Loucy (cell line): ENCODE results near the gene CLN5.

ENCODE experiments used
- H2AFZ ChIP-seq: fragments of 200-600 bp; sonication (generic); 2 replicates; pipeline ENCODE4 v1.6.0; 2016; ENCODE audit warnings: antibody characterized with exemption, mild to moderate bottlenecking, low read length, moderate library complexity
- H3F3A ChIP-seq: fragments of 200-600 bp; 2 replicates; pipeline ENCODE4 v1.6.0; 2016; ENCODE audit warnings: antibody characterized with exemption, low read depth, mild to moderate bottlenecking
- H3K27me3 ChIP-seq: fragments of 200-600 bp; sonication (generic); 2 replicates; pipeline ENCODE4 v1.6.1; 2014; ENCODE audit warnings: low read length, mild to moderate bottlenecking; ENCODE audit not compliant: insufficient read depth, poor library complexity, severe bottlenecking
- H3K36me3 ChIP-seq: fragments of 200-600 bp; sonication (generic); 2 replicates; pipeline ENCODE4 v1.6.1; 2016; ENCODE audit warnings: low read length; ENCODE audit not compliant: insufficient read depth
- H3K4me1 ChIP-seq: fragments of 200-600 bp; sonication (generic); 2 replicates; pipeline ENCODE4 v1.5.1; 2014; ENCODE audit warnings: low read length, mild to moderate bottlenecking; ENCODE audit not compliant: insufficient read depth, poor library complexity, severe bottlenecking
- H3K4me2 ChIP-seq: fragments of 200-600 bp; sonication (generic); 2 replicates; pipeline ENCODE4 v1.6.0; 2014; ENCODE audit warnings: antibody characterized with exemption, low read length, low read depth, mild to moderate bottlenecking; ENCODE audit not compliant: poor library complexity, severe bottlenecking
- H3K4me3 ChIP-seq: fragments of 200-600 bp; sonication (generic); 2 replicates; pipeline ENCODE4 v1.5.1; 2014; ENCODE audit warnings: low read length, mild to moderate bottlenecking, mixed read lengths; ENCODE audit not compliant: poor library complexity, severe bottlenecking
- H3K79me2 ChIP-seq: fragments of 200-600 bp; sonication (generic); 2 replicates; pipeline ENCODE4 v1.6.1; 2014; ENCODE audit warnings: low read length; ENCODE audit not compliant: insufficient read depth
- H3K9ac ChIP-seq: fragments of 200-600 bp; sonication (generic); 2 replicates; pipeline ENCODE4 v1.6.0; 2014; ENCODE audit warnings: mild to moderate bottlenecking, low read depth, low read length, moderate library complexity; ENCODE audit not compliant: poor library complexity, severe bottlenecking
- H3K9me2 ChIP-seq: fragments of 200-600 bp; sonication (generic); replicated peaks from 2 replicates; pipeline ENCODE4 v1.6.1; 2016; ENCODE audit warnings: low read depth, low read length, mixed read lengths
- H3K9me3 ChIP-seq: fragments of 200-600 bp; sonication (generic); 2 replicates; pipeline ENCODE4 v1.6.1; 2014; ENCODE audit warnings: mild to moderate bottlenecking, antibody characterized with exemption, low read length, low read depth; ENCODE audit not compliant: insufficient read depth
- H4K20me1 ChIP-seq: fragments of 200-600 bp; sonication (generic); 2 replicates; pipeline ENCODE4 v1.6.0; 2014; ENCODE audit warnings: antibody characterized with exemption, low read length, mild to moderate bottlenecking; ENCODE audit not compliant: insufficient read depth, poor library complexity, severe bottlenecking
- CTCF ChIP-seq: fragments of 200-600 bp; sonication (generic); conservative IDR thresholded peaks from 2 replicates; pipeline ENCODE4 v1.5.1; 2014; ENCODE audit warnings: mild to moderate bottlenecking, antibody characterized with exemption, low read length
- EZH2phosphoT487 ChIP-seq: fragments of 200-600 bp; IDR thresholded peaks from 2 replicates; pipeline ENCODE4 v1.6.1; 2018; ENCODE audit warnings: antibody characterized with exemption, mild to moderate bottlenecking, moderate library complexity, borderline replicate concordance

The CLN5 gene

DNA sequence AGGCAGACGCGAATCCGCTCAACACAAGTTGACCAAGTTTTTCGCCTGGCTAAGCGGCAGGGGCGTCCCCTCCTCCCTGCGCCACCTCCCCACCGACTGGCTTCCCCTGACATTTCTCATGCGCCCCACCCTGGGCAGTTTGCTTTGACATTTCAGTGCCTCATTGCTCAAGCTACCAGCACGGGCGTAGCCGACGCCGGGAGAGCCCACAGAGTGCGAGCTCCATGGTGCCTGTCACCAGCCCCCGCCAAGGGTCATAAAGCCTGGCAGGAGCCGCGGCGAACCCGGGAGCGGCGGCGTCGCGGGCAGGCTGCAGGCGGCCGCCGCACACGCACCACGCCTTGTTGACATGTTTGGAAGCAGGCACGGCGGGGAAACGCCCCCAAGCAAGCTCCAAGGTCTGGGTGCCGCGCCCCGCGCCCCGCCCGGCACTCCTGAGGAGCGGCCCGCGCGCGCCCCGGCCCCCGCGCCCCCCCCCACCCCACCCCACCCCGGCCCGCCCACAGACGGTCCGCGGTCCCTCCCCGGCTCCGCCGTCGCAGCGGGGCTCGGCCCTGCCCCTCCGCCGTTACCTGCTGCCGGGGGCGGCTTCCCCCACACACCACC lies 34.5 kb downstream of the CLN5 start:
- peaks cover 46% of the 10 kb centered on the region for H3K4me1 ChIP-seq
- no peak for TF ChIP-seq EZH2phosphoT487
- no peak for TF ChIP-seq CTCF
- H3K4me2 ChIP-seq, result peak overlapping the region; percentile 93
- H3K79me2 ChIP-seq, result peaks cover 51% of the 10 kb centered on the region
- no peaks in the 10 kb centered on the region for H3K9me3 ChIP-seq
- no peaks in the 10 kb centered on the region for H3K27me3 ChIP-seq
- peak overlapping the region; percentile 85 for H3K9ac ChIP-seq
- H2AFZ ChIP-seq, result peak overlapping the region; percentile 90
- H3K36me3 ChIP-seq, result no peaks in the 10 kb centered on the region
- no peaks in the 10 kb centered on the region for H3K9me2 ChIP-seq
- H3F3A ChIP-seq, result no peaks in the 10 kb centered on the region
- peak overlapping the region; percentile 97 for H3K4me3 ChIP-seq
- peaks cover 51% of the 10 kb centered on the region for H4K20me1 ChIP-seq

DNA sequence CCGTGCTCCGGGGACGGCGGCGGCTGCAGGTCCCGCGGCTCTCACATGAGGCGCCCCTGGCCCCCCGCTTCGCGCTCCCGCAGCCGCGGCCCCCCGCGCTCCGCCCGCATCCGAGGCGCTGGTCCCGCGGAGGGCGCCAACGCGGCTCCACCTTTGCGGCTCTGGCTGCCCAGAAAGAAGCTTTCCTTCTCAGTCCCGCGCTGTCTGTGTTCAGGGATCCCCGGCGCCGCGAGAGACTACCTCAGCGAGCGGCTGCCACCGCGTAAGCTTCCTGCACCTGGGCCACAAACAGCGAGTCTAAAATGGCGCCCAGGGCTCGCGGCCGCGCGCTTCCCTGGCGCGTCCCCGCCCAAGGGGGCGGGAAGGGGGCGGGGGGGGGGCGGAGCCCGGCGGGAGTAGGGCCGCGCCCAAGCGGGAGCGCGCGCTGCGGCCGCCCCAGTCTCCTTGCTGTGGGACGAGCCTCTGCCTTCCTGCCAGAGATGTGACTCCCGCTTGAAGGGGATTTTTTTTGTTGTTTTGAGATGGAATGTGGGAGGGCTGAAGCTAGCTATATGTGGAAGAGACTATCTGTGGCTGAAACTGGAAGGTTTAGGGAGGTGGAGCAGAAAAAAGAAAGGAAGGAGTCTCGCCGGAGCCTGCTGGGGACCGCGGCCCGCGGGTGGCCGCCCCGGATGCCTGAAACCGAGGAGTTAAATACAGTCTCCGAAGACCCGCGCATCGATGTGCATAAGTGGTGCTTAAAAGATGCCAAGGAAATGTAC lies 35.2 kb downstream of the CLN5 start, which contains the start of gene FBXL3:
Gene FBXL3, minus strand, starts transcription at position 299 of the 761 bp plus-strand sequence. CDS start 5,299 bp downstream, outside the sequence.
- Histone ChIP-seq H3K36me3 (no peaks in the 10 kb centered on the region), H3K9ac (peak within 1 kb of the TSS; percentile 85), H3K79me2 (peaks cover 44% of the 10 kb centered on the region), H3F3A (no peaks in the 10 kb centered on the region), H3K9me2 (no peaks in the 10 kb centered on the region), H2AFZ (peak within 1 kb of the TSS; percentile 99), H4K20me1 (peaks cover 44% of the 10 kb centered on the region), H3K4me3 (peak within 1 kb of the TSS; percentile 97), H3K4me1 (peaks cover 40% of the 10 kb centered on the region), H3K27me3 (no peaks in the 10 kb centered on the region), H3K9me3 (no peaks in the 10 kb centered on the region), H3K4me2 (peak within 1 kb of the TSS; percentile 93)
- no peak for TF ChIP-seq CTCF
- no peak for TF ChIP-seq EZH2phosphoT487

DNA sequence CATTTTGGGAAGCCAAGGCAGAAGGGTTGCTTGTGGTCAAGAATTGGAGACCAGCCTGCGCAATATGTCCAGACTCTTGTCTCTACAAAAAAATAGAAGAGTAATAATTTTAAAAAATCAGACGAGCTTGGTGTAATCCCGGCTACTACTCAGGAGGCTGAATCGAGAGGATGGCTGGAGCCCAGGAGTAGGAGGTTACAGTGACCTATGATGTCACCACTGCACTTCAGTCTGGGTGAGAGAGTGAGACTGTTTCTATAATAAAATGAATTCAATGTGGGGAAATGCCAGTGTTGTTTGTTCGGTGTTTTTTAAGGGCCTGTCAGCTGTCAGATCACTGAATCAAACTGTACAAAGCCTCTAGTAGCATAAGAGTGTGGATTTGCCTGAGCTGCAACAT lies 36.3 kb downstream of the CLN5 start:
- Histone ChIP-seq H3K4me1 (peaks cover 28% of the 10 kb centered on the region), H3F3A (no peaks in the 10 kb centered on the region), H3K4me3 (no peak overlapping the region), H3K9me2 (no peaks in the 10 kb centered on the region), H3K79me2 (peaks cover 32% of the 10 kb centered on the region), H2AFZ (no peak overlapping the region), H4K20me1 (peaks cover 32% of the 10 kb centered on the region), H3K36me3 (no peaks in the 10 kb centered on the region), H3K27me3 (no peaks in the 10 kb centered on the region), H3K9me3 (no peaks in the 10 kb centered on the region), H3K4me2 (peak overlapping the region; percentile 87), H3K9ac (no peak overlapping the region)
- TF ChIP-seq EZH2phosphoT487 (no peak), CTCF (no peak)
